ENCODE measurements around the gene IFT80.

The IFT80 gene

DNA sequence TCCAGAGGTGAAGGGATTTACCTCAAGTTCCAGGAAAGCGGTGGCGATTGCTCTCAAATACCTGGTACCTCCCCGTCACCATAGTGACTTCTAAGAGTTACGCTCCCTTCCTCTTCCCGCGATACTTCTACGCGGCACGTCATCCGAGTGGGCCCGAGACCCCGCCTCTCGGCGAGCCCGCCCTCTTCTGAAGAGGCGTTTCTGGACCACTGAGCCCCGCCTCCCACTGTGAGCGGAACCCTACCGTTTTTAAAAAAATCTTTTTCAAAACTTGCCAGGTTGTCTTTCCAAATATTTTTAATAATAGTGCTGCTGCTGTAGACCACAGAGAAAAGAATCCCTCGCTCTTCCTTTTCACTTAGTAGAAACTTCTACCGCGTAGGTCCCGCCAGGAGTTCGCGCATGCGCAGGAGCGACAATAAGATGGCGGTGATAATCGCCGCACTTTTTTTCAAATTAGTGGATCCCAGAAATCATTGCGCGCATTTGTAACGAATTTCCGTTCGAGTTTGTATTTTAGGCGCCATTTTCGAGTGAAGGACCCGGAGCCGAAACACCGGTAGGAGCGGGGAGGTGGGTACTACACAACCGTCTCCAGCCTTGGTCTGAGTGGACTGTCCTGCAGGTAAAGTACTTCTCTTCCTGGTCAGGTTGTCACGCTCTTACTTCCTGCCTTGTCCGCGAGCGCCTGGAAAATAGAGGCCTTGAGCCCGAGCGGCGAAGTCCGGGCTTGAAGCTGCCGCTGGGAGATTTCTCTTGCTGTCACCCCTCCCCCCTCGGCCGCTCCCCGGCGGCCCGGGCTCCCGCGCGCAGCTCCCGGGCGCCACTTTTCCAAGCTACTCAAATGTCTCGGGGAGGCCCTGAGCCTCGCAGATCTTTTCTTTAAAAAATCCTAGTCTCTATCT is at the start of gene IFT80, which contains the start of gene SMC4:
Gene IFT80, minus strand, starts transcription at position 101 of the 905 bp plus-strand sequence. CDS start 14,625 bp downstream, outside the sequence.
Gene SMC4, plus strand, starts transcription at position 526 of the 905 bp plus-strand sequence. CDS start 1,177 bp downstream, outside the sequence.
- DNase-seq = peak; percentile 97

DNA sequence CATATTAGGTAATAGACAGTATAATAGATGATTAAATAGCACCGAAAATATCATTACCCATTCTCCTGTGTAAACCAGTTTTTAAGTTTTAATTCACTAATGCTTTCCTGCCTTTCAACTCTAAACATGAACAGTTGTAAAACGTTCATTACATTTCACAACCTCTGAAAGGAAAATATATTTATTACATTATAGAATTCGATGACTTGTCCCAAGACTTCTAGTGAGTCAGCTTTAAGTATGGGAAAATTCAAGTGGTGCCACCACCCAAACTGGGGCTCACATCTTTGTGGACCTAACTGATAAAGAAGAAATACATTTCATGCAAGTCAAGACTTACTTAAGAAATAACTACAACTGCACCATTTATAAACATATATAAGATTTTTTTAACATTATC is 48.5 kb upstream of the IFT80 start:
- DNase-seq = no peak

DNA sequence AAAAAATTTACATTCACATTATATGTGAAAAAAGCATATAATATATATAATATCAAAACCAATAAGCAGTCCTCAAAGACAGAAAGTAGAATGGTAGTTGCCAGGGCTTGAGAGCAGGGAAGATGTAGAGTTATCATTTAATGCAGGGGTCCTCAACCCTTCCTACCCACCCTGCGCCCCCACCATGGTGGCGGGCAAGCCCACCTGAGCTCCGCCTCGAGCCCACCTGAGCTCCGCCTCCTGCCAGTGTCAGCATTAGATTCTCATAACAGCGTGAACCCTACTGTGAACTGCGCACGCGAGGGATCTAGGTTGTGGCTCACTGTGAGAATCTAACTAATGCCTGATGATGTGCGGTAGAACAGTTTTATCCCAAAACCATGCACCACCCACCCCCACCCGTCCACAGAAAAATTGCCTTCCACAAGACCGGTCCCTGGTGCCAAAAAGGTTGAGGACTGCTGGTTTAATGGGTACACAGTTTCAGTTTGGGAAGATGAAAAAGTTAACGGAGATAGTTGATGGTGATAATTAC is 47.6 kb upstream of the IFT80 start:
- no peak for DNase-seq

DNA sequence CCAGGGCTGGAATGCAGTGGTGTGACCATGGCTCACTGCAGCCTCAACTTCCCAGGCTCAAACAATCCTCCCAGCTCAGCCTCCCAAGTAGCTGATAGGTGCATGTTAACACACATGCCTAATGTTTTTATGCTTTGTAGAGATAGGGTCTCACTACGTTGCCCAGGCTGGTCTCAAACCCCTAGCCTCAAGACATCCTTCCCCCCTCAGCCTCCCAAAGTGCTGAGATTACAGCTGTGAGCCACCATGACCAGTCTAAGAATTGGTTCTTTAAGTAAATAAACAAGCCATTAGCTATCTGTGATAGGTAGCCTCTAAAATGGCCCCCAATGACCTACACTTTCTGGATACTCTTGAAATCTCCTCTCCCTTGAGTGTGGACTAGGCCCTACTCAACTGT is 46.8 kb upstream of the IFT80 start:
- DNase-seq = no peak

DNA sequence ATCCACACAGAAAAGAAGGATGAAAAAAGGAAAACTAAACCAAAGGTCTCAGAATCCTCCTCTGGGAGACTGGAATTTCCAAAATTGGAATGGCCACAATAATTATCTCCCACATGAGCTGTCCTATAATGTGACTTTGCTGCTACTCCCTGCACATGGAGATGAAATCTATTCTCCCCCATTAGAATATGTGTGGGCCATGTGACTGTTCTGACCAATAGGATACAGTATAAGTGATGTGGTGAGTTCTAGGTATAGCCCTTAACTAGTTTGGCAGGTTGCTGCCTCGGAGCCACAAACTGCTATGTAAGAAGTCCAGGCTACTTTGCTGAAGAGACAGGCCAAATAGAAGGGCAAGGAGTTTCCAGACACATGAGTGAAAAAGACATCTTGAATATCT is 45.4 kb upstream of the IFT80 start:
- DNase-seq = no peak

DNA sequence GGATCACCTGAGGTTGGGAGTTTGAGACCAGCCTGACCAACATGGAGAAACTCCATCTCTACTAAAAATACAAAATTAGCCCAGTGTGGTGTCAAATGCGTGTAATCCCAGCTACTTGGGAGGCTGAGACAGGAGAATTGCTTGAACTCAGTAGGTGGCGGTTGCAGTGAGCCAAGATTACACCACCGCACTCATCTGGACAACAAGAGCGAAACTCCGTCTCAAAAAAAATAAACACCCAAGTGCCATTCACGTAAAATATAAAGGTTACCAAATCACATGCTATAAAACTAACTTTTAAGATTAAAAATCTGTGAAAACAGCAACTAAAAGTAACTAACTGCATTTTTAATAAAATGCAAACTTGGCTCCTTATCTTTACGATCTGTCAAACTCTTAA is 41.7 kb upstream of the IFT80 start:
- no peak for DNase-seq

DNA sequence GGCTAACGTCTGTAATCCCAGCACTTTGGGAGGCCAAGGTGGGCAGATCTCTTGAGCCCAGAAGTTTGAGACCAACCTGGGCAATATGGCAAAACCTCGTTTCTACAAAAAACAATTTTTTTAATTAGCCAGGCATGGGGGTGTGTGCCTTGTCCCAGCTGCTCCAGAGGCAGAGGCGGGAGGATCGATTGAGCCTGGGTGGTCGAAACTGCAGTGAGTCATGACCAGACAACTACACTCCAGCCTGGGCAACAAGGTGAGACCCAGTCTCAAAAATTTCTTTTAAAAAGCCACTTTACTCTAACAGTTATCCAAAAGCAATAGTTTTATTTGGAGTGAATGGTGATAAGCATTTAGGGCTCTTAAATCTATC is 38.0 kb upstream of the IFT80 start:
- DNase-seq = no peak

DNA sequence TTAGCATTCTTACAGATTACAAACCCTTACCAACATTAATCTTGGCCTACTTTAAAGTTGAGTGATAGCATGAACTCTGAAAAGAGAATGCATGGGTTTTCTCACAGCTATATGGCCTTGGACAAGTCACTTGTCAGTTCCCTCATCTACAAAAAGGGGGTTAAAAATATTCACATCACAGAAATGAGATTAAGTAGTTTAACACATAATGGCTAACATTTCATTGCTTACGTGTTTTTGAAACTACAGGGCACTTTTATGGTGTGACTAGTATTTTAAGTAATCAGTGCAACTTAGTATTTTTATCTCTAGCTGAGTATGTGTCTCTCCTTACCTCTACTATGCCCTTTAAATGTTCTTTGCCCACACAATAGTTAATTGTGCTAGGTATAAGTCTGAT is 36.7 kb upstream of the IFT80 start:
- DNase-seq = no peak

DNA sequence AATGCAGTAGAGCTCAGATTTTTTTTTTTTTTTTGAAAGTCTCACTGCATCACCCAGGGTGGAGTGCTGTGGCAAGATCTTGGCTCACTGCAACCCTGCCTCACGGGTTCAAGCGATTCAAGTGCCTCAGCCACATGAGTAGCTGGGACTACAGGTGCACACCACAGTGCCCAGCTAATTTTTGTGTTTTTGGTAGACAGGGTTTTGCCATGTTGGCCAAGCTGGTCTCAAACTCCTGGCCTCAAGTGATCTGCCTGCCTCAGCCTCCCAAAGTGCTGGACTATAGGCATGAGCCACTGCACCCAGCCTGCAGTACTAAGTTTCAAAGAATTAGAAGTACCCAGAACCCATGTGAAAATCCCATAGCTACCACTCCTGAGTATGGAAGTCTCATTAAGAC is 36.1 kb upstream of the IFT80 start:
- no peak for DNase-seq

DNA sequence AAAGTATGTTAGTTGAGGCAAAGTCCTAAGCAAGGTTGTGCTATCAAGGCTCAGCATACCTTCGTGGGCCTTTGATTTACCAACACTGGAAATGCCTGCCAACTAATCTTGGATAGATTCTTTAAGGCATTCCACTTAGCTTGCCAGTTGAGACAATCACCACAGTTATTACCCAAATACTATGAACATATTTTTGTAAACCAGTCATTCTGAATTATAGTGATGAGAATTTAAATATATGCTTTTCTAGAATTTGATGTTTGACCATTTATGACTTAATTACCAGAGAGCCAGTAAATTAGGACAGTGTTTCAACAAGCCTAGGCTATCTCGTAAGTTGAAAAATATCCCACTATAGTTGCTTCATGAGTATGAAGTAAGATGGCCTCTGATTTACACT is 35.0 kb upstream of the IFT80 start:
- no peak for DNase-seq

DNA sequence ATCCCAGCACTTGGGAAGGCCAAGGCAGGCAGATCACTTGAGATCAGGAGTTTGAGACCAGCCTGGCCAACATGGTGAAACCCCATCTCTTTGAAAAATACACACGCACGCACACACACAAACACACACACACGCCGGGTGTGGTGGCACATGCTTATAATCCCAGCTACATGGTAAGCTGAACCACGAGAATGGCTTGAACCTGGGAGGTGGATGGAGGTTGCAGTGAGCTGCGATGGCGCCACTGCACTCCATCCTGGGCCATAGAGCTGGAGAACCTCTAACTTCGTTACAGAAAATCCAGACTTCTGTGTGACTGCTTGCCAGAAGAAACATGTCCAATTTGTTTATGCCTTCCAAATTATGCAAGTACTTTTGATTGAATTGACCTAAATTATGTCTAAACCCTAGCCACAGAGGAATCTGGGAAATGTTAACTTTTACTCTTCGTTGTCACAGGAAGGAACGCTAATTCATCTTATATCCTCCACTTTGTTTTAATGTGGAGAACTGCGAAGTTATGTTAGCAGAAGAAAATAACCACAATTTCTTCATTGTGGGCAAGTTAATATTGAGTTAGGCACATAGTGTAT is 28.9 kb upstream of the IFT80 start:
- DNase-seq = no peak

DNA sequence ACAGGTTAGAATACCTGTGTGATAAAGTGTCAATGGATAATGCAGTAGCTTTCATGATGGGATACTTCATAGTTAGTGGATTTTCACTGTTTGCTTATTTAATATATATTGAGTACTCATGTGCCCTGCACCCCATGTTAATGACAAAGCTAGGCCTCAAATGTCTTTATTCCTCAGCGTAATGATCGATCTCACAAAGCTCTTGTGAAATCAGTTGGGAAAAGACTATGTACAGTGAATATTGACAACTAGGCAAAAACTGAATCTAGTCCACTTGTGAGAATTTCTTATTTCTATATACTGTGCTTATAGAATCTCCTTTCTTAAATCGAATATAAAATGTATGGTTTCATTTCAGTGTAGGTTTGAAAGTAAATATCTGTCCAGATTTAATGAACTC is 18.3 kb upstream of the IFT80 start:
- DNase-seq = no peak

DNA sequence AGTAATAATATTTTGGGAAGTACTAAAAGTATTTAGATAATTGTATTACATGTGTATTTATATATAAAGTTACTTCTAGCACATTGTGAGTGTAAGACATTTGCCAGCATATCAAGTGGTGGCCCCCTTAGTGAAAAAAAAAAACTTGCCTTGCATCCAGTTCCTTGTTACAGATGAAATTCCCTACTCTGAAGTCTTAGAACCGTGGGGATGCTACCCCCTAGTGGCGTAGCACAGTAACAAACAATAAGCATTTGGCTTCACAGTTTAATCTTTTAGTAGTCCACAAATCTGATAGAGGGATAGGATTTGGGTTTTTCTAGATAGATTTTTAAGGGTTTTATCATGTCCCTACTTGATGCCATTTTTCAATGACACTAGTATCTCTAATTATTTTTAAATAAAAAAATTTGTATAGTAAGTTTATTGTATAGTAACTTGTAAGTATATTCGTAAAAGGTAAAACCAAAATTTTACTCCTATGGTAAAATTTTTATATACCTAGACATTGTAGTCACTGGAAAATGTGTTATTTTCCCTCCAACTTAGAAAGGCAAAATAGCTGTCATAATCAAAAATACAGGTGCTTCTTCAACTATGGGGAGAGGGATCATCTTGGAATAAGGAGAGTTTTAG is 14.7 kb upstream of the IFT80 start:
- DNase-seq = peak; percentile 70

DNA sequence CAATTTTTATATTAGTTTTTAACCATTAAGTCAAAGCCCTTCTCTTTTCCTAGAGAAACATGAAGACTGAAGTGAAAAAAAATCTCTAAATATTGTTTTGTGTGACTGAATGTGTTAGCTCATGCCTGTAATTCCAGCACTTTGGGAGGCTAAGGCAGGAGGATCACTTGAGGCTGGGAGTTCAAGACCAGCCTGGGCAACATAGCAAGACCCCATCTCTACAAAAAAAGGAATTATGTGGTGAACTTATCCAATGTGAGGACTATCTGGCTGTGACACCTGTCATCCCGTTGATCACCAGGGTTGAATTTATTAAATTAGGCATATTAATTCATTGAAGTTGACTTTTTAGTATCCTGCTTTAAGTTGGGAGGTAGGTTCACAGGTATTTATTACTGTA is 13.5 kb upstream of the IFT80 start:
- no peak for DNase-seq

DNA sequence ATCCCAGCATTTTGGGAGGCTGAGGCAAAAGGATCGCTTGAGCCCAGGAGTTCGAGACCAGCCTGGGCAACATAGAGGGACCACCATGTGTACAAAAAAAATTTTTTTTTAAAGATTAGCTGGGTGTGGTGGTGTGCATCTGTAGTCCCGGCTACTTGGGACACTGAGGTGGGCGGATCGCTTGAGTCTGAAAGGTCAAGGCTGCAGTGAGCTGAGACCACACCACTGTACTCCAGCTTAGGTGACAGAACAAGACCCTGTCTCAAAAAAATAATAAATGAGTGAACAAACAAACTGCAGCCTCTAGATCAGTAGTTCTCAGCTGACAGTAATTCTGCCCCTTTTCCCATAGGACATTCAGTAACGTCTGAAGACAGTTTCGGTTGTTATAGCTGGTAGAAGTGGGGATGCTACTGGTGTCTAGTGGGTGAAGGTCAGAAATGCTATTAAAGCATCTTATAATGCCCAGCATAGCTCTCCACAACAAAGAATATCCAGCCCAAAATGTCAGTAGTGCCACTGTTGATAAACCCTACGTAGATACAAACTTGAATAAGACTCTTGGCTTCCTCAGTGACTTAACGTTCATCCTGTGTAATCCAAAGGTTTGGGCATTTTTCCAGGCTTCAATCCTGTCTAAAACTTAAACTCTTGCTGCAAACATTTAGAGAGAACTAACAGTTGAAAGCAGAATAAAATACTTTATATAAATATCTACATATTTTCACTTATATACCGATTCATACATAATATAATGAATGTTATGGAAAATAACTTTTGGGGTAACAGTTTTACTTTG is 11.0 kb upstream of the IFT80 start:
- DNase-seq = no peak

DNA sequence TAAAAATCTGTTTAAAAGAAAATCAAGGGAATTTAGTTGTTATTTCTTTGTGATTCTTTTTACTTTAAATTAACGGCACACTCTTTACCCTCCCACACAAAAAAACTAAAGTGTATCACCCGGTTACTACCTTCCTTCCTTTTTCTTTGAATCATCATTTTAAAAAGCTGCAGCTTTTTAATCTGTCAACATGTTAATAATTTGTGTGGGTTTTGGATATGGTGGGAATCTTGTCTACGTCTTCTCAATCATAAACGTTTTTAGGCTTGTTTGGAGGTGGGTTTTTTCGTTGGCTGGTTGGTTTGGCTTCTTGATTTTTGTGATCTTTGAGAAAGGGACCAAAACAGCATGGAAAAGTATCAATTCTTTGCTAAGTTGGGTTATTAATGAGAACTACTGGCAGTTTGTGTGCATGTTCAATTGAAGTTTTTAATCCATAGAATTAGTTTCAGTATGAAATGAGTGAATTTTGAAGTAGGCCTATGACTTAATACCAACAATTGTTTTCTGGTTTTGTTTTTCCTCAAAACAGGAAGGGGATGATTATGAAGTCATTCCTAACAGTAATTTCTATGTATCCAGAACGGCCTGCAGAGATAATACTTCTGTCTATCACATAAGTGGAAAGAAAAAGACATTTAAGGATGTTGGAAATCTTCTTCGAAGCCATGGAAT is 4.9 kb upstream of the IFT80 start:
- no peak for DNase-seq

DNA sequence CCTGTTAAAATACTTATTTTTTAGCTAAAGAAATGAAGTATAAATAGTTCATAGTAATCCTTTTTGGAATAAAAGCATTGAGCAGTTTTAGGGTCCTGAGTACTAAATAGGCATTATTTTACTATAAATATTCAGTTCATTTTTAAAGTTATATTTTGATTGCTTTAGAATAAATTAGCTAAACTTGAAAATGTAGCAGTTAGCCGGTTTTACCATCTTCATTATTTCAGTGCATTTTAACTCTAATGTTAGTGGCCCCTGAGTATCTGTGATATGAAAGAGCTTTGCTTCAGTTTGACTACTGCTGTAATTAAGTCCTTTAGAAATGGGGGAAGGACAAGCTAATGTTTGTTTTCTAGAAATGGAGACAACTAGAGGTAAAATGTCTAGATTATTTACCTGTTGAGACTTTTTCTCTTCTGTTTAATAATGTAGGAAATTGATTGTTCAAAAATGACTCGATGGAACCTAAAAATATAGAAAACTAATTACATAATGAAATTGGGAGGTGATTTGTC is 4.1 kb upstream of the IFT80 start:
- DNase-seq = no peak

DNA sequence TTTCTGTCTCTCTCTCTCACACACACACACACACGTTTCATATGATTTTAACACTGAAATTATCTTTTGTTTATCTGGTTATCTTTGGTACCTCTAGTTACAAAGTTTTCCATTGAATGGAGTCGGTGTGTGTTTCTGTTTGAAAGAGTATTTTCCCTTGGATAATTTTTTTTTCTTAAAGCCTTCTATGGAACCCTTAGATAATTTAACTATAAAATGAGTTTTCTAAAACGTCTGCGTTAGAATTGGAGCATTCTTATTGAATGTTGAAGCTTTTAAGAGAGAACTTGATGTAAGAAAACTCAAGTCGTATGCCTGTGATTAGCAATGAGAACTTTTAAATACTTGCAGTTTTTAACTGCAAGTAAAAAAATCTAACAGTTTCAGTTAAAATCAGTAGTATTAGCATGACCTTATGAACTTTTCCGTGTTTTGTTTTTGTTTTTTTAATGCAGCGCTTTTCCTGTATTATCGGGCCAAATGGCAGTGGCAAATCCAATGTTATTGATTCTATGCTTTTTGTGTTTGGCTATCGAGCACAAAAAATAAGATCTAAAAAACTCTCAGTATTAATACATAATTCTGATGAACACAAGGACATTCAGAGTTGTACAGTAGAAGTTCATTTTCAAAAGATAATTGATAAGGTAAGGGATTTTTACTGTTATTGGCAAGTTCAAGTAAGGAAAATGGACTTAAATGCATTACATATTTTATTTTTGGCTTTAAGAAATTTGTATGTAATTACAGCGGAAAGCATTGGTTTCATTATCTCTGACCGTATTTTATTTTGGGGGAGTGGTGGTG is 3.4 kb upstream of the IFT80 start:
- no peak for DNase-seq

DNA sequence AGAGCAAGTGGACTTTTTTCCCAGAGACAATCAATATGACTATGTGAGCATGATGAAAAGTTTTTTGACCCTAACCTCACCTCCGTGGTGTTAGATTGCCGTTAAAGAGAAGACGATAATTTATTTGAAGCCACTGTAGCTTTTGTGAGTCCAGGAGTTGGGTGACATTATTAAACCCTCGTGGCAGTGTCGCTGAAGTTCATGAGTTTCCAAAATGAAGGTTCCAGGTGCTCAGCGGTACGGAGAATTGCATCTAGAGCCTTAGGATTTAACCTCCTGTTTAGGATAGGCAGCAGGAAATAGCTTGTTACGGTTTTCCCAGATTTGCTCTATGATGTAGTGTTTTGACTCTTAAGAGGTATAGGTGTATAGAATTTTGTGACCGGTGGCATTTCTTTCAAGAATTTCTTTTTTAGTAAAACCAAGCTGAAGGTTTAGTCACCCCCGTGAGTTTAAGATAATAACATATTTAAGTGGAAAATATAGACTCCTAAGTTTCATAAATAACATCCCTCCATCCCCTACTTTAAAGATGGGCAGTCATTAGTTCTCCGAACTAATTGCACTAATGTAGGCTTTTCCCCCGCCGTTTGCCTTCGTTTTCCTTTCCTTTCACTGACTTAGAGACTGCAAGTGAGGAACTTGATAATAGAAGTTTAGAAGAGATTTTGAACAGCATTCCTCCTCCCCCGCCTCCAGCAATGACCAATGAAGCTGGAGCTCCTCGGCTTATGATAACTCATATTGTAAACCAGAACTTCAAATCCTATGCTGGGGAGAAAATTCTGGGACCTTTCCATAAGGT is 2.5 kb upstream of the IFT80 start:
- DNase-seq = no peak

DNA sequence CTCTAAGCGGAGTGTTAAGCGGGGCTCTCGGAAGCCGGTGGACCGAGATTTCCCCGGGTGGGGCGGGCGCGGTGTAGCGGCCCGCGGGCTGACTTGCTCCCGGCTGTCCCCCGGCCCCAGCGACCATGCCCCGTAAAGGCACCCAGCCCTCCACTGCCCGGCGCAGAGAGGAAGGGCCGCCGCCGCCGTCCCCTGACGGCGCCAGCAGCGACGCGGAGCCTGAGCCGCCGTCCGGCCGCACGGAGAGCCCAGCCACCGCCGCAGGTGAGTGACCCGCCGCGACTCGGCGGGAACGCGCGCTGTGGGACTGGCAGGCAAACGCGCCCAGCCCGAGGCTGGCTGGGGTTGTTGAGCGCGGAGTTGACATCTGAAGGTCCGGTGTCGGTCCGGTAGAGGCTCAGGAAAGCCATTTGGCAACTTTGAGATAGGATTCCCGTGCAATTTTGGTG is 1.7 kb upstream of the IFT80 start:
- no peak for DNase-seq

Measured in NCI-H2081 treated with DMSO at 0.1 percent for 48 hours (cell line).